H1 (cell line): ENCODE measurements around the gene KRTDAP. TPM values are rescaled to one million over a fixed set of nuclear protein-coding genes. Genes with fewer than 3 reads are reported as not detected.

ENCODE experiments used
- CTCF ChIA-PET: fragments of 300-600 bp; sonication (Branson Sonifier 250); formaldehyde crosslinking; loops from one replicate; lab custom pipeline; 2021; ENCODE audit not compliant: partially characterized antibody; lab: Charles Lee
- POLR2A ChIA-PET: fragments of 300-600 bp; sonication (Branson Sonifier 250); formaldehyde crosslinking; loops from one replicate; lab custom pipeline; 2021; ENCODE audit warnings: inconsistent platforms; ENCODE audit not compliant: partially characterized antibody; lab: Charles Lee
- DNase-seq, 2 experiments: peaks; one replicate each; pipeline versions ENCODE4 v3.0.0 to v3.0.0-alpha.2; 2010 to 2022; ENCODE audit warnings: low spot score in 2 of 2, low read depth in 1 of 2, mixed read lengths in 1 of 2
- FAIRE-seq: peaks from 2 replicates; lab custom pipeline; 2011; peaks lifted over from hg19 to GRCh38; lab: Jason Lieb, UNC
- H2AFZ ChIP-seq: 2 replicates; pipeline ENCODE4 v1.8.1; 2012; ENCODE audit warnings: low read length, inconsistent platforms
- H2AK5ac ChIP-seq: 2 replicates; pipeline ENCODE4 v1.6.1; 2013; ENCODE audit warnings: low read depth, low read length
- H2BK120ac ChIP-seq: replicated peaks from 2 replicates; pipeline ENCODE3; 2013; ENCODE audit warnings: low read depth, low read length, inconsistent platforms
- H2BK12ac ChIP-seq: 2 replicates; pipeline ENCODE4 v1.6.1; 2013; ENCODE audit warnings: low read depth, low read length
- H2BK15ac ChIP-seq: 2 replicates; pipeline ENCODE4 v1.6.1; 2013; ENCODE audit warnings: low read length
- H2BK20ac ChIP-seq: 2 replicates; pipeline ENCODE4 v1.6.1; 2013; ENCODE audit warnings: low read length
- H2BK5ac ChIP-seq: 2 replicates; pipeline ENCODE4 v1.6.1; 2013; ENCODE audit warnings: low read depth, low read length
- H3K14ac ChIP-seq: 2 replicates; pipeline ENCODE4 v1.6.1; 2013; ENCODE audit warnings: inconsistent platforms; ENCODE audit not compliant: insufficient read length
- H3K18ac ChIP-seq: 2 replicates; pipeline ENCODE4 v1.6.1; 2013; ENCODE audit warnings: low read length; ENCODE audit errors: extremely low read depth
- H3K23ac ChIP-seq: 2 replicates; pipeline ENCODE4 v1.6.1; 2013; ENCODE audit warnings: inconsistent platforms; ENCODE audit not compliant: insufficient read length
- H3K23me2 ChIP-seq: 2 replicates; pipeline ENCODE4 v1.6.1; 2013; ENCODE audit warnings: low read depth, low read length
- H3K27ac ChIP-seq: 2 replicates; pipeline ENCODE4 v1.6.1; 2011; ENCODE audit warnings: low read depth, low read length, inconsistent platforms
- H3K27me3 ChIP-seq, 4 experiments: replicated peaks in 1 of 4; 1 replicate in 1 of 4; 2 replicates in 3 of 4; pipeline versions ENCODE4 v1.6.1 to v1.8.1; 2011 to 2013; ENCODE audit warnings: low read length in 3 of 4, mild to moderate bottlenecking in 3 of 4, inconsistent platforms in 2 of 4, mixed read lengths in 2 of 4, moderate library complexity in 1 of 4; ENCODE audit not compliant: control insufficient read depth in 3 of 4, insufficient read depth in 3 of 4; ENCODE audit errors: extremely low read depth in 1 of 4
- H3K36me3 ChIP-seq, 4 experiments: 2 replicates each; pipeline versions ENCODE4 v1.6.1 to v1.8.1; 2011 to 2013; ENCODE audit warnings: mild to moderate bottlenecking in 4 of 4, low read length in 3 of 4, moderate library complexity in 2 of 4, control low read depth in 1 of 4, inconsistent platforms in 1 of 4; ENCODE audit not compliant: insufficient read depth in 4 of 4, control insufficient read depth in 2 of 4
- H3K4ac ChIP-seq: replicated peaks from 2 replicates; pipeline ENCODE3; 2013; ENCODE audit warnings: low read length, low read depth, mixed read lengths, inconsistent platforms; ENCODE audit not compliant: insufficient read length
- H3K4me1 ChIP-seq, 4 experiments: replicated peaks in 1 of 4; 1 replicate in 1 of 4; 2 replicates in 3 of 4; pipeline versions ENCODE4 v1.6.1 to v1.8.1; 2011 to 2013; ENCODE audit warnings: low read length in 3 of 4, inconsistent platforms in 2 of 4, mixed read lengths in 1 of 4; ENCODE audit not compliant: insufficient read depth in 4 of 4, control insufficient read depth in 3 of 4
- H3K4me2 ChIP-seq, 2 experiments: 2 replicates each; pipeline versions ENCODE4 v1.6.1 to v1.8.1; 2011 to 2013; ENCODE audit warnings: low read depth in 2 of 2, low read length in 2 of 2, control low read depth in 1 of 2, inconsistent platforms in 1 of 2, mild to moderate bottlenecking in 1 of 2; ENCODE audit not compliant: insufficient read depth in 1 of 2
- H3K4me3 ChIP-seq, 4 experiments: fragments of 200-600, 300-600 bp in 1 of 4; sonication (generic), shearing (Covaris generic), sonication (Bioruptor Twin) in 1 of 4; 2 replicates each; pipeline versions ENCODE4 v1.5.1 to v1.8.1; 2011 to 2016; ENCODE audit warnings: low read length in 4 of 4, low read depth in 3 of 4, control low read depth in 2 of 4, inconsistent platforms in 2 of 4, mild to moderate bottlenecking in 2 of 4, mixed read lengths in 1 of 4, moderate library complexity in 1 of 4; ENCODE audit not compliant: insufficient read depth in 2 of 4; ENCODE audit errors: extremely low read depth in 1 of 4
- H3K56ac ChIP-seq: replicated peaks from 2 replicates; pipeline ENCODE3; 2013; ENCODE audit warnings: low read depth, mild to moderate bottlenecking, mixed read lengths, low read length, inconsistent platforms; ENCODE audit not compliant: insufficient read length
- H3K79me1 ChIP-seq: 2 replicates; pipeline ENCODE4 v1.6.1; 2013; ENCODE audit warnings: low read depth, low read length, control low read depth
- H3K79me2 ChIP-seq, 2 experiments: 2 replicates each; pipeline versions ENCODE4 v1.6.1 to v1.8.1; 2012 to 2013; ENCODE audit warnings: low read length in 2 of 2, mild to moderate bottlenecking in 2 of 2, inconsistent platforms in 1 of 2; ENCODE audit not compliant: insufficient read depth in 2 of 2, control insufficient read depth in 1 of 2
- H3K9ac ChIP-seq, 4 experiments: replicated peaks in 1 of 4; 1 replicate in 1 of 4; 2 replicates in 3 of 4; pipeline versions ENCODE4 v1.6.1 to v1.8.1; 2011 to 2013; ENCODE audit warnings: low read depth in 3 of 4, low read length in 3 of 4, control low read depth in 2 of 4, mild to moderate bottlenecking in 2 of 4, moderate library complexity in 2 of 4, inconsistent platforms in 1 of 4; ENCODE audit errors: extremely low read depth in 1 of 4
- H3K9me3 ChIP-seq, 2 experiments: 2 replicates each; pipeline versions ENCODE4 v1.6.1 to v1.8.1; 2012 to 2013; ENCODE audit warnings: mild to moderate bottlenecking in 2 of 2, moderate library complexity in 2 of 2, control low read depth in 1 of 2, inconsistent platforms in 1 of 2, low read depth in 1 of 2, low read length in 1 of 2, mixed read lengths in 1 of 2; ENCODE audit not compliant: insufficient read depth in 2 of 2
- H4K20me1 ChIP-seq, 2 experiments: replicated peaks in 1 of 2; 2 replicates each; pipeline versions ENCODE3 to v1.8.1; 2011 to 2013; ENCODE audit warnings: inconsistent platforms in 2 of 2, low read length in 2 of 2, mild to moderate bottlenecking in 1 of 2; ENCODE audit not compliant: insufficient read depth in 2 of 2, control insufficient read depth in 1 of 2
- H4K5ac ChIP-seq: 2 replicates; pipeline ENCODE4 v1.6.1; 2013; ENCODE audit warnings: low read length, low read depth, mixed read lengths, inconsistent platforms; ENCODE audit not compliant: insufficient read length
- H4K8ac ChIP-seq: 2 replicates; pipeline ENCODE4 v1.8.0; 2013; ENCODE audit warnings: mild to moderate bottlenecking, moderate library complexity, low read length, inconsistent platforms; ENCODE audit not compliant: insufficient read depth; ENCODE audit errors: extremely low read depth
- H4K91ac ChIP-seq: replicated peaks from 2 replicates; pipeline ENCODE3; 2013; ENCODE audit warnings: low read length, mixed read lengths, inconsistent platforms; ENCODE audit not compliant: insufficient read length
- WGBS, 2 experiments: shearing (Covaris generic) in 1 of 2; methylation state at CpG; one replicate each; pipeline versions ENCODE4 v1.1.6 to v1.1.7; 2013 to 2015; ENCODE audit warnings: low lambda C conversion rate in 2 of 2, mixed read lengths in 2 of 2, inconsistent platforms in 1 of 2, low coverage in 1 of 2, missing lambda C conversion rate in 1 of 2; ENCODE audit not compliant: insufficient replicate concordance in 2 of 2, insufficient coverage in 1 of 2, insufficient read length in 1 of 2; ENCODE audit errors: extremely low coverage in 1 of 2, missing lambda C conversion rate in 1 of 2; 5-methylcytosine and 5-hydroxymethylcytosine counted together
- polyA plus RNA-seq, 7 experiments: library from polyadenylated mRNA; depleted of rRNA in 3 of 7; stranded (reverse) in 5 of 7; unstranded in 2 of 7; fragments of >200 nt in 5 of 7; fragments of 200-250 nt in 2 of 7; gene quantifications; 1 replicate in 5 of 7; 2 replicates in 1 of 7; 4 replicates in 1 of 7; pipeline versions ENCODE4 v1.2.1 to v1.2.3, GENCODE V29; 2011 to 2013; ENCODE audit warnings: missing spikeins in 2 of 7, mixed read lengths in 2 of 7
- total RNA-seq: library from RNA; stranded (reverse); fragmentation: NEBNext Ultra II Directional; extraction: Animal tissue kit (Norgen Biotek cat#: 25700); gene quantifications from 2 replicates; pipeline ENCODE4 v1.2.1, GENCODE V29; 2021

Gene KRTDAP
- total and polyA plus RNA-seq, 2 of the 8 experiments (the other 6 are each of a cell fraction or from before 2014, with no cell fraction given), result 0.69 to 0.88 TPM

- H3K9ac ChIP-seq, result no peak overlapping the region
- ChIA-PET POLR2A (interaction anchor here (0.7 to 2.6 kb wide), 8 partner anchors 7 to 126 kb away, joined by 3 to 23 read pairs (median 4); partner anchors contain the start of genes DMKN and KRTDAP), CTCF (interaction anchor here (0.6 to 4.7 kb wide), 5 partner anchors 8 to 450 kb away, joined by 3 to 32 read pairs (median 6); partner anchors contain the start of gene DMKN)
- no peak overlapping the region for H4K8ac ChIP-seq
- no peak overlapping the region for H2BK12ac ChIP-seq
- no peak overlapping the region for H3K14ac ChIP-seq
- no peaks in the 10 kb centered on the region; the same call in 1 of the 2 replicates for H3K79me1 ChIP-seq
- H3K79me2 ChIP-seq, result peaks cover 0 to 14% of the 10 kb centered on the region in 2 experiments; a peak in 1 of 4 replicates
- 87% methylated on average over 4 of the region's 4 CpGs; no CpG with 5 or more reads in 1 of the 2 experiments for WGBS, 2 experiments
- peaks cover 26 to 77% (median 56%) of the 10 kb centered on the region in 4 experiments for H3K36me3 ChIP-seq
- no peak overlapping the region for H3K27ac ChIP-seq
- no peak overlapping the region for H2AK5ac ChIP-seq
- no peak overlapping the region for H2AFZ ChIP-seq
- FAIRE-seq (no peak), DNase-seq (no peak)
- H2BK15ac ChIP-seq, result no peak overlapping the region
- H3K4me1 ChIP-seq, result no peaks in the 10 kb centered on the region; a peak in 2 of 7 replicates
- H4K20me1 ChIP-seq, result peaks cover 2 to 16% of the 10 kb centered on the region in 2 experiments
- H3K4me2 ChIP-seq, result no peak overlapping the region
- H2BK20ac ChIP-seq, result no peak overlapping the region
- H3K23me2 ChIP-seq, result no peaks in the 10 kb centered on the region
- H3K23ac ChIP-seq, result no peak overlapping the region
- H3K27me3 ChIP-seq, result no peaks in the 10 kb centered on the region
- no peak overlapping the region for H2BK120ac ChIP-seq
- no peak overlapping the region for H3K4me3 ChIP-seq
- H3K56ac ChIP-seq, result no peak overlapping the region
- no peaks in the 10 kb centered on the region for H3K9me3 ChIP-seq
- no peak overlapping the region for H2BK5ac ChIP-seq
- no peak overlapping the region for H4K5ac ChIP-seq
- H3K18ac ChIP-seq, result no peak overlapping the region
- no peak overlapping the region for H3K4ac ChIP-seq
- H4K91ac ChIP-seq, result no peak overlapping the region
Measured at GRCh38 chr19:35502751-35503150, 12.5 kb upstream of the KRTDAP start.
